Activated naive CD4-positive, alpha-beta T cell treated with anti-CD3 and anti-CD28 coated beads, Interleukin-2, amount 50 U/mL, for 72 hours (primary cell): ENCODE results near the gene MSMP. TPM values are rescaled to one million over a fixed set of nuclear protein-coding genes. Genes with fewer than 3 reads are reported as not detected.

Source experiments
- ATAC-seq, 2 donors: fragments of 150-1000 bp; cut with Tn5 transposase; 2 replicates each; pipeline ENCODE4 v1.10.0; 2021; ENCODE audit warnings: mild to moderate bottlenecking in 2 of 2, moderate library complexity in 2 of 2
- DNase-seq, 2 donors: peaks; one replicate each; pipeline ENCODE4 v3.0.0; 2021 to 2022; ENCODE audit warnings: low spot score in 2 of 2
- H3K27ac Mint-ChIP-seq, 2 donors: one replicate each; pipeline ENCODE4 v1.8.0; 2022; ENCODE audit warnings: mild to moderate bottlenecking in 2 of 2, mixed read lengths in 2 of 2
- H3K36me3 Mint-ChIP-seq, 2 donors: one replicate each; pipeline ENCODE4 v1.8.0; 2022; ENCODE audit warnings: mixed read lengths in 2 of 2
- H3K9me3 Mint-ChIP-seq, 2 donors: one replicate each; pipeline ENCODE4 v1.8.0; 2022; ENCODE audit warnings: mixed read lengths in 2 of 2
- total RNA-seq, 2 donors: library from RNA; stranded (reverse); gene quantifications; one replicate each; pipeline ENCODE4 v1.2.3, GENCODE V29; 2022

Gene MSMP
- total RNA-seq: under 1 TPM in 1 of 2 donors, not detected in 1; 0.46 TPM

GRCh38 chr9:35754264-35754663, at the start of gene MSMP:
Gene MSMP (minus strand): TSS chr9:35754276. CDS start chr9:35754129, 147 bp downstream.
- H3K36me3 Mint-ChIP-seq: peaks cover 7 to 11% of the 10 kb centered on the region in 2 donors
- H3K9me3 Mint-ChIP-seq: no peaks in the 10 kb centered on the region
- DNase-seq (no peak), ATAC-seq (no peak)
- no peak within 1 kb of the TSS for H3K27ac Mint-ChIP-seq

GRCh38 chr9:35801328-35802128, 47.5 kb upstream of the MSMP start:
- no peaks in the 10 kb centered on the region for H3K9me3 Mint-ChIP-seq
- peak overlapping the region; percentile 25 to 86 for H3K27ac Mint-ChIP-seq
- ATAC-seq (no peak), DNase-seq (no peak)
- H3K36me3 Mint-ChIP-seq: no peaks in the 10 kb centered on the region

GRCh38 chr9:35800530-35800929, 46.5 kb upstream of the MSMP start:
- ATAC-seq (no peak), DNase-seq (no peak)
- no peaks in the 10 kb centered on the region for H3K9me3 Mint-ChIP-seq
- no peaks in the 10 kb centered on the region for H3K36me3 Mint-ChIP-seq
- peak overlapping the region in 1 of 2 donors; percentile 86 for H3K27ac Mint-ChIP-seq

- peak in 1 of 2 donors; percentile 29 for DNase-seq
- H3K9me3 Mint-ChIP-seq: no peaks in the 10 kb centered on the region
- H3K27ac Mint-ChIP-seq: peak overlapping the region; percentile 44 to 75
- ATAC-seq: peak; percentile 98 to 99
- H3K36me3 Mint-ChIP-seq: no peaks in the 10 kb centered on the region
Measured at GRCh38 chr9:35798658-35799374, 44.7 kb upstream of the MSMP start.

GRCh38 chr9:35797311-35798109, 43.4 kb upstream of the MSMP start:
- no peaks in the 10 kb centered on the region for H3K36me3 Mint-ChIP-seq
- ATAC-seq (no peak), DNase-seq (no peak)
- H3K27ac Mint-ChIP-seq: no peak overlapping the region
- H3K9me3 Mint-ChIP-seq: no peaks in the 10 kb centered on the region

GRCh38 chr9:35795695-35796094, 41.6 kb upstream of the MSMP start:
- Mint-ChIP-seq H3K9me3 (no peaks in the 10 kb centered on the region), H3K36me3 (peaks cover 0 to under 1% of the 10 kb centered on the region in 2 donors), H3K27ac (no peak overlapping the region)
- DNase-seq (no peak), ATAC-seq (no peak)

- H3K27ac Mint-ChIP-seq: peak overlapping the region; percentile 52 to 69
- H3K36me3 Mint-ChIP-seq: peaks cover 0 to 8% of the 10 kb centered on the region in 2 donors
- no peak for ATAC-seq
Measured at GRCh38 chr9:35793461-35793860, 39.4 kb upstream of the MSMP start.

GRCh38 chr9:35792826-35793225, 38.8 kb upstream of the MSMP start:
- Mint-ChIP-seq H3K9me3 (no peaks in the 10 kb centered on the region), H3K27ac (peak overlapping the region in 1 of 2 donors; percentile 69), H3K36me3 (peaks cover 0 to 8% of the 10 kb centered on the region in 2 donors)
- ATAC-seq (no peak), DNase-seq (no peak)

More at GRCh38 chr9:35793461-35793860, 39.4 kb upstream of the MSMP start:
- no peaks in the 10 kb centered on the region for H3K9me3 Mint-ChIP-seq
- no peak for DNase-seq

GRCh38 chr9:35792024-35792813, 38.1 kb upstream of the MSMP start:
- no peak for DNase-seq
- Mint-ChIP-seq H3K27ac (peak overlapping the region in 1 of 2 donors; percentile 69), H3K9me3 (no peaks in the 10 kb centered on the region), H3K36me3 (peaks cover 0 to 8% of the 10 kb centered on the region in 2 donors)
- no peak for ATAC-seq

- no peak within 1 kb of the TSS for H3K27ac Mint-ChIP-seq
- H3K9me3 Mint-ChIP-seq: no peaks in the 10 kb centered on the region
- H3K36me3 Mint-ChIP-seq: peaks cover 0 to 8% of the 10 kb centered on the region in 2 donors
- DNase-seq (no peak), ATAC-seq (no peak)
Measured at GRCh38 chr9:35791297-35791921, 37.3 kb upstream of the MSMP start, which contains the start of gene NPR2. Gene NPR2 (plus strand): TSS chr9:35791591. CDS start chr9:35792409, 818 bp downstream.

GRCh38 chr9:35790385-35791296, 36.6 kb upstream of the MSMP start:
- H3K27ac Mint-ChIP-seq: no peak overlapping the region
- peaks cover 0 to 8% of the 10 kb centered on the region in 2 donors for H3K36me3 Mint-ChIP-seq
- H3K9me3 Mint-ChIP-seq: no peaks in the 10 kb centered on the region
- DNase-seq (peak in 1 of 2 donors; percentile 66), ATAC-seq (peak; percentile 88 to 92)

- ATAC-seq: peak; percentile 17 to 23
- H3K9me3 Mint-ChIP-seq: no peaks in the 10 kb centered on the region
- H3K36me3 Mint-ChIP-seq: peaks cover 0 to 8% of the 10 kb centered on the region in 2 donors
Measured at GRCh38 chr9:35790025-35790384, 35.9 kb upstream of the MSMP start.

GRCh38 chr9:35789541-35789940, 35.5 kb upstream of the MSMP start:
- Mint-ChIP-seq H3K27ac (no peak overlapping the region), H3K36me3 (peaks cover 0 to 8% of the 10 kb centered on the region in 2 donors), H3K9me3 (no peaks in the 10 kb centered on the region)
- no peak for ATAC-seq
- DNase-seq: no peak

More at GRCh38 chr9:35790025-35790384, 35.9 kb upstream of the MSMP start:
- H3K27ac Mint-ChIP-seq: no peak overlapping the region
- DNase-seq: no peak

- DNase-seq: no peak
- no peak overlapping the region for H3K27ac Mint-ChIP-seq
- H3K9me3 Mint-ChIP-seq: no peaks in the 10 kb centered on the region
- peaks cover 6 to 11% of the 10 kb centered on the region in 2 donors for H3K36me3 Mint-ChIP-seq
- no peak for ATAC-seq
Measured at GRCh38 chr9:35783418-35783817, 29.3 kb upstream of the MSMP start.

GRCh38 chr9:35781066-35781465, 27.0 kb upstream of the MSMP start:
- DNase-seq (no peak), ATAC-seq (no peak)
- Mint-ChIP-seq H3K36me3 (peaks cover 6 to 11% of the 10 kb centered on the region in 2 donors), H3K27ac (peak overlapping the region in 1 of 2 donors; percentile 64), H3K9me3 (no peaks in the 10 kb centered on the region)
